Breast epithelium (tissue), 4 donors: ENCODE results near the gene DAPK2. TPM values are rescaled to one million over a fixed set of nuclear protein-coding genes. Genes with fewer than 3 reads are reported as not detected.

Experiments
- DNase-seq, 2 donors: peaks; one replicate each; pipeline ENCODE4 v3.0.0-alpha.2; 2019; ENCODE audit warnings: low spot score in 2 of 2
- H3K27ac ChIP-seq, 2 donors: fragments of 200-600 bp; sonication (generic) in 1 of 2; one replicate each; pipeline ENCODE4 v1.5.1; 2016 to 2019; ENCODE audit warnings: mild to moderate bottlenecking in 1 of 2
- H3K27me3 ChIP-seq, 2 donors: fragments of 200-600 bp; sonication (generic) in 1 of 2; one replicate each; pipeline versions ENCODE4 v1.5.1 to v1.6.0; 2017 to 2019; ENCODE audit warnings: control low read depth in 1 of 2, mild to moderate bottlenecking in 1 of 2
- H3K36me3 ChIP-seq: fragments of 200-600 bp; one replicate; pipeline ENCODE4 v1.5.1; 2019
- H3K4me1 ChIP-seq, 2 donors: fragments of 200-600 bp; sonication (generic); one replicate each; pipeline ENCODE4 v1.5.1; 2016 to 2019; ENCODE audit warnings: control low read depth in 1 of 2
- H3K4me3 ChIP-seq, 3 donors: fragments of 200-600 bp; sonication (generic); 1 replicate in 2 of 3; 2 replicates in 1 of 3; pipeline ENCODE4 v1.5.1; 2016 to 2019; ENCODE audit warnings: mild to moderate bottlenecking in 3 of 3, moderate library complexity in 2 of 3
- H3K9me3 ChIP-seq, 2 donors: fragments of 200-600 bp; sonication (generic) in 1 of 2; one replicate each; pipeline ENCODE4 v1.5.1; 2016 to 2019; ENCODE audit warnings: control low read depth in 1 of 2
- POLR2A ChIP-seq: fragments of 450-650 bp; IDR thresholded peaks from one replicate; pipeline ENCODE4 v1.6.1; 2016; ENCODE audit warnings: antibody characterized with exemption, mild to moderate bottlenecking, moderate library complexity
- POLR2AphosphoS5 ChIP-seq, 3 donors: sonication (generic); formaldehyde crosslinking; IDR thresholded peaks; one replicate each; pipeline ENCODE4 v1.6.1; 2017; ENCODE audit warnings: antibody characterized with exemption in 3 of 3
- intact Hi-C: fragments of 100-400 bp; cut with DNase I; formaldehyde crosslinking; loops from one replicate; pipeline ENCODE4 v1.15.1; 2023; ENCODE audit warnings: low total_unique reads
- total RNA-seq, 3 donors: library from RNA; depleted of rRNA; stranded (reverse); fragments of >200 nt; gene quantifications; one replicate each; pipeline ENCODE4 v1.1.0, GENCODE V29; 2016
- TF ChIP-seq, protein P1 (sequence below), 3 donors: fragments of 450-650 bp; IDR thresholded peaks; one replicate each; pipeline ENCODE4 v1.5.1; 2016 to 2017; ENCODE audit warnings: antibody characterized with exemption in 3 of 3, mild to moderate bottlenecking in 3 of 3, moderate library complexity in 3 of 3

The DAPK2 gene
- total RNA-seq, result 10 to 100 TPM; 23.6 to 37.3 (median 29.6) TPM

DNA sequence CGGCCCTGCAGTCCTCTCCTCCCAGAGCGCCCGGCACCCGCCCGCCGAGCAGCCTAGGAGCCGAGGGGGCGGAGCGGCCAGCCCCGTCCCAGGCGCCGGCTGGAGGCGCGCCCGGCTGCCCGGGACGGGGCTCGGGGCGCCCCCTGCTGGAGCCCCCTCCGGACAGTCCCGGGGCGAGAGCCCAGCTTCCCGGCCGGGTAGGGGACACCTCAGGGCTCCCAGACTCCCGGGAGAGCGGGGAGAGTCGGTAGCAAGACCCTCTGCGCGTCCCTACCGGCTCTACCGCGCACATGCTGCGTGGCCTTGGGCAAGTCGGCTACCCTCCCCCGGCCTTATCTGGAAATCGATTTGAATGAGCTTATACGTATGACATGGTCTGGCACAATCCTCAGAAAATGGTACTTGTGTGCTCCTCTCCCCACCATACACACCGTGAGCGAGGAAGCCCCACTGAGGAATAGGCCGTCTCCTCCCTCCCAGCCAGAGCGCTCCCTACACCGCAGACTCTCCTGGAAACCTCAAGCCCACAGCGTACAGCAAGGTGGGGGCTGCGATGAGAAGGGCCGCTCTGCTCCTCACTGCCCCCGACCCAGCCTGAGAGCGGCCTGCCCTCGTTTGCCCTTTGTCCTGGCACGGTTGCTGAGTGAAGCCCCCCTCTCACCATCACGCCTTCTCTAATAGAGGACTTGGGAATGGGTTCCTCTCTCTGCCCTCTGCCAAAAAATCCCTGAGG lies at the start of gene DAPK2:
Gene DAPK2 (minus strand): TSS at position 65 of the 733 bp plus-strand sequence. CDS start 6,224 bp downstream, outside the sequence.
- DNase-seq, result peak in 1 of 2 donors; percentile 55
- Histone ChIP-seq H3K27ac (peak within 1 kb of the TSS; percentile 74 to 76), H3K27me3 (no peaks in the 10 kb centered on the region), H3K4me3 (peak within 1 kb of the TSS; percentile 51 to 81 (median 73)), H3K9me3 (no peaks in the 10 kb centered on the region), H3K4me1 (no peaks in the 10 kb centered on the region), H3K36me3 (no peaks in the 10 kb centered on the region)
- intact Hi-C loops, result no loop called here
- TF ChIP-seq POLR2AphosphoS5 (IDR thresholded peaks at IDR 0.05) (no peak), POLR2A (no peak)
- TF ChIP-seq, protein P1, sequence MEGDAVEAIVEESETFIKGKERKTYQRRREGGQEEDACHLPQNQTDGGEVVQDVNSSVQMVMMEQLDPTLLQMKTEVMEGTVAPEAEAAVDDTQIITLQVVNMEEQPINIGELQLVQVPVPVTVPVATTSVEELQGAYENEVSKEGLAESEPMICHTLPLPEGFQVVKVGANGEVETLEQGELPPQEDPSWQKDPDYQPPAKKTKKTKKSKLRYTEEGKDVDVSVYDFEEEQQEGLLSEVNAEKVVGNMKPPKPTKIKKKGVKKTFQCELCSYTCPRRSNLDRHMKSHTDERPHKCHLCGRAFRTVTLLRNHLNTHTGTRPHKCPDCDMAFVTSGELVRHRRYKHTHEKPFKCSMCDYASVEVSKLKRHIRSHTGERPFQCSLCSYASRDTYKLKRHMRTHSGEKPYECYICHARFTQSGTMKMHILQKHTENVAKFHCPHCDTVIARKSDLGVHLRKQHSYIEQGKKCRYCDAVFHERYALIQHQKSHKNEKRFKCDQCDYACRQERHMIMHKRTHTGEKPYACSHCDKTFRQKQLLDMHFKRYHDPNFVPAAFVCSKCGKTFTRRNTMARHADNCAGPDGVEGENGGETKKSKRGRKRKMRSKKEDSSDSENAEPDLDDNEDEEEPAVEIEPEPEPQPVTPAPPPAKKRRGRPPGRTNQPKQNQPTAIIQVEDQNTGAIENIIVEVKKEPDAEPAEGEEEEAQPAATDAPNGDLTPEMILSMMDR (IDR thresholded peaks at IDR 0.05), result peak; percentile 61 to 72 (median 62)

DNA sequence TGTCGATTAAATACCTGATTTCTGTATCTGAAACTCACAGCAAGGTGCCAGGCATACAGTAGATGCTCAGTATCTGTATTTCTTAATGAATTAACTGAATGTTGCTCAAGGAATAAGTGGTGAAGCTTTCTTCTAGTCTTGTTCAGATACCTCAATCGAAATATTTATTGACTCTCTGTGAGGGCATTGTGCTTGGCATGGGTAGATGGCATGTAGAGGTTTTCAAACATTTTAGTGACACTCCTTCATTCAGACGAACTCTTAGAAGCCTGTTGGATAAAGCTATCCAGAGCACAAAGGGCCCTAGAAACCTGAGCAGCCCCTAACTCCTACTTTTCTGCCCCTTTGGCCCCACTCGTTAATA lies 49.1 kb upstream of the DAPK2 start:
- H3K27ac ChIP-seq, result peak overlapping the region; percentile 94 to 95
- no peaks in the 10 kb centered on the region for H3K27me3 ChIP-seq

DNA sequence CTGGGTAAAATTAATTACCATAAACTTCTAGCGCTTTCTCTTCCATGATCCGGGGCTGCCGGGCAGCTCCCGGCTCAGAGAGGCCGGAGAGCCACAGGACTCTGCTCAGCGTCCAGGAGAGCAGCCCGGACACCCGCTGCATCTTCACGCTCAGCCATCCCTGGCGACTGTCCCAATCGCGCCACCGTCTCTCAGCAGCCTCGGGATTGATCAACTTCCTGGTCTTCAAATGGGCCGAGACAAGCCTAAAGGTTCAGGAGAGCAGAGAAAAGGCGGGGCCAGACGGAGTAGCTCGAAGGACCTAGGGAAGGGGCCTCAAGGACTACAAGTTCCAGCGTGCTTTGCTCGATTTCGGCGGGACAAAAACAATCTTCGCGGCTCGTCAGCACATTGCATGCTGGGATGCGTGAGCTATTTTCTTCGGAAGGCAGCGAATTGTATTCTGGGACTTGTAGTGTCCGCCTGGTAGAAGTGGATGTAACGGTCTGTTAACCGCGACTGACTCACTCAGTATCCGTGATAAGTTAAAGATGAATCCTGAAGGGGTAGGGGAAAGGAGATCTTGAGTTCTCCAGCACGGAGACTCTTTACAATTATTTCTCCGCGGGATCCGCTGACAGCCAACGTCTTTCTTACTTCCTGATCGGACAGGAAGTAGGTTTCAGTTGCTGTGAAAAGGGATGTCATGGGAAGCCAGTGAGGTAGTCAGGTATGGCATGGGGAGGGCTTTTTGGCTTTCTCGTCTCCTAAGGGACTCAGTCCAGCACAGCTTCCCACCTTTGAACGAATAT lies 47.5 kb upstream of the DAPK2 start, which contains the start of gene CIAO2A:
Gene CIAO2A (minus strand): TSS at position 212 of the 791 bp plus-strand sequence. CDS start 70 bp downstream, at position 142.
- peaks cover 9 to 21% of the 10 kb centered on the region in 2 donors for H3K4me1 ChIP-seq
- H3K9me3 ChIP-seq, result no peaks in the 10 kb centered on the region
- TF ChIP-seq, protein P1 (IDR thresholded peaks at IDR 0.05), result no peak
- TF ChIP-seq POLR2AphosphoS5 (IDR thresholded peaks at IDR 0.05), result peak; percentile 75 to 86 (median 83)
- no peaks in the 10 kb centered on the region for H3K27me3 ChIP-seq
- H3K27ac ChIP-seq, result peak within 1 kb of the TSS; percentile 95 to 96
- no peaks in the 10 kb centered on the region for H3K36me3 ChIP-seq
- intact Hi-C loops, result no loop called here
- peak within 1 kb of the TSS; percentile 68 to 88 (median 69) for H3K4me3 ChIP-seq
- peak; percentile 90 to 95 for DNase-seq

More for the DNA sequence above, 49.1 kb upstream of the DAPK2 start:
- Histone ChIP-seq H3K36me3 (no peaks in the 10 kb centered on the region), H3K9me3 (no peaks in the 10 kb centered on the region), H3K4me1 (peaks cover 9 to 21% of the 10 kb centered on the region in 2 donors), H3K4me3 (peak overlapping the region; percentile 90 to 97 (median 97))
- intact Hi-C loops, result no loop called here
- no peak for DNase-seq
- TF ChIP-seq POLR2AphosphoS5 (IDR thresholded peaks at IDR 0.05), result no peak
- TF ChIP-seq, protein P1 (IDR thresholded peaks at IDR 0.05), result no peak
- TF ChIP-seq POLR2A, result no peak

DNA sequence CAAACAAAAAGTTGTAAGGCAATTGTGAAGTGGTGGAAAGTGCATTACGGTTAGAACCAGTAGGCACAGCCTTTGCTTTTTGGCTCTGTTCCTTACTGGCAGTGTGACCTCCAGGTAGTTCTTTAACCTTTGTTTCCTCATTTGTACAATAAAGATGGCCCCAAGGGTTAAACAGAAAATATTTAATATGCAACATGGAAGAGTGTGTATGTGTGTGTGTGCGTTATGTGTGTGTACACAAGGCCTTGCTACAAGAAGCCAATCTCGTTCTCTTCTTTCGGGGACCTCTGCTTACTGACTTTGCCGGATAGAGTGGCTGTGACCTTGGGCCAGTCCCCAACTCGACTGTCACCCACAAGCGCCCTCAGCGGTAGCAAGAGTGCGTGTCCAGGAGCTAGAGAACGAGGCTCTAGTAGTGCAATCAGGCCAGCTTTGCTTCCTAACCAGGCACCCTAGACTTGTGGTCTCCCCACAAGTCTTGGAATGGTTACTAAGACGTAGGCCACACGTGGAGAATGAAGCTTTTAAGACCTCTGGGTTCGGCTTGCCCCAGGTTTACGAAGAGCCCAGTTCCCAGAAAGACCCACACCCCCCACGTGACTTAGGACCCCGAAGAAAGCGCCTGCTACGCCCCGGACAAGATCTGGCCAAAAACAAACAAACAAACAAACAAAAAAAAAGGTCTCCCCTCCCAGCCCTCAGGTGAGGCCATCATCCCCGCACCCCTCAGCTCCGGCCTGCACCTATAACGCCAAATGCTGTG lies 46.8 kb upstream of the DAPK2 start:
- Histone ChIP-seq H3K27me3 (no peaks in the 10 kb centered on the region), H3K4me1 (peaks cover 6 to 13% of the 10 kb centered on the region in 2 donors), H3K36me3 (no peaks in the 10 kb centered on the region), H3K4me3 (peak overlapping the region; percentile 68 to 88 (median 69)), H3K27ac (peak overlapping the region; percentile 95 to 96), H3K9me3 (no peaks in the 10 kb centered on the region)
- DNase-seq, result no peak
- intact Hi-C loops, result no loop called here
- TF ChIP-seq POLR2A (no peak), POLR2AphosphoS5 (IDR thresholded peaks at IDR 0.05) (no peak)
- TF ChIP-seq, protein P1 (IDR thresholded peaks at IDR 0.05), result no peak
